ENCODE data around the gene ANKRD13D.

DNA sequence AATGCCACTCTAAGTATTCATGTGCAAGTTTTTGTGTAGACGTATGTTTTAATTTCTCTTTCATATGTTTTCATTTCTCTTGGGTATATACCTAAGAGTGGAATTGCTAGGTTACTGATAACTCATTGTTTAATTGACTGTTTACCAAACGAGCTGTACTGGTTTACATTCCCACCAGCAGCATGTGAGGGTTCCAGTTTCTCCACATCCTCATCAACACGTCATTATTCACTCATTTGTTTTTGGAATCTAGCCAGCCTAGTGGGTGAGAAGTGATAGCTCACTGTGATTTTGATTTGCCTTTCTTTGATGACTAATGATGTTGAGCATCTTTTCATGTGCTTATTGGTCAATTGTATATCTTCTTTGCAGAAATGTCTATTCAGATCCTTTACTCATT, 4.0 kb downstream of the ANKRD13D start:
- TF ChIP-seq, protein P1, sequence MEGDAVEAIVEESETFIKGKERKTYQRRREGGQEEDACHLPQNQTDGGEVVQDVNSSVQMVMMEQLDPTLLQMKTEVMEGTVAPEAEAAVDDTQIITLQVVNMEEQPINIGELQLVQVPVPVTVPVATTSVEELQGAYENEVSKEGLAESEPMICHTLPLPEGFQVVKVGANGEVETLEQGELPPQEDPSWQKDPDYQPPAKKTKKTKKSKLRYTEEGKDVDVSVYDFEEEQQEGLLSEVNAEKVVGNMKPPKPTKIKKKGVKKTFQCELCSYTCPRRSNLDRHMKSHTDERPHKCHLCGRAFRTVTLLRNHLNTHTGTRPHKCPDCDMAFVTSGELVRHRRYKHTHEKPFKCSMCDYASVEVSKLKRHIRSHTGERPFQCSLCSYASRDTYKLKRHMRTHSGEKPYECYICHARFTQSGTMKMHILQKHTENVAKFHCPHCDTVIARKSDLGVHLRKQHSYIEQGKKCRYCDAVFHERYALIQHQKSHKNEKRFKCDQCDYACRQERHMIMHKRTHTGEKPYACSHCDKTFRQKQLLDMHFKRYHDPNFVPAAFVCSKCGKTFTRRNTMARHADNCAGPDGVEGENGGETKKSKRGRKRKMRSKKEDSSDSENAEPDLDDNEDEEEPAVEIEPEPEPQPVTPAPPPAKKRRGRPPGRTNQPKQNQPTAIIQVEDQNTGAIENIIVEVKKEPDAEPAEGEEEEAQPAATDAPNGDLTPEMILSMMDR (conservative IDR thresholded peaks at IDR 0.05): no peak
- TF ChIP-seq EZH2 (IDR thresholded peaks at IDR 0.05; ENCODE audit: low read depth): no peak

Data from PC-9 (cell line).